Superior temporal gyrus (tissue), 1 donor: ENCODE measurements around the gene WWTR1.

ENCODE experiments used
- DNase-seq: peaks from one replicate; pipeline ENCODE4 v3.0.0-alpha.2; 2016; ENCODE audit errors: extremely low spot score

WWTR1 gene

DNA sequence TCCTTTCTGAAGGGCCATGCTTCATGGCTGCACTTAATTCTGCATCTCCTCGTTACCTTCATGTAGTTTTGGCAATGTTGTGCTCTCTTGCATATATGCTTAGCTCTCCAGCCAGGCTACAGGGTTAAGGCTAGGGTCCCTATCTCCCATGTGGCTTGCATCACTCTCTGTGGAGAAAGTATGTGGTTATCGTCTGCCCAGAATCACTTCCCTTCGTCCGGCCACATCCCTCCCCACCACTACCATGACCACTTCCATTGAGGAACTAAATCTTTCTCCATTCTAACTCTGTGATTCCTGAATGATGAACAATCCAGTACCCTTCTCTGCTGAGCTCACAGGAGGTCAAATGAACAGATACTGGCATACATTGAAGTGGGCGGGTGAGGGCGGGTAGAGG, 34.0 kb downstream of the WWTR1 start:
- no peak for DNase-seq

GRCh38 chr3:149621218-149622005, 36.4 kb downstream of the WWTR1 start:
- DNase-seq = no peak

GRCh38 chr3:149620291-149621020, 37.4 kb downstream of the WWTR1 start:
- no peak for DNase-seq

- DNase-seq = no peak
These were observed 38.7 kb downstream of the WWTR1 start for GRCh38 chr3:149619136-149619535.

- no peak for DNase-seq
These were observed 39.4 kb downstream of the WWTR1 start for GRCh38 chr3:149618151-149619123.

DNA sequence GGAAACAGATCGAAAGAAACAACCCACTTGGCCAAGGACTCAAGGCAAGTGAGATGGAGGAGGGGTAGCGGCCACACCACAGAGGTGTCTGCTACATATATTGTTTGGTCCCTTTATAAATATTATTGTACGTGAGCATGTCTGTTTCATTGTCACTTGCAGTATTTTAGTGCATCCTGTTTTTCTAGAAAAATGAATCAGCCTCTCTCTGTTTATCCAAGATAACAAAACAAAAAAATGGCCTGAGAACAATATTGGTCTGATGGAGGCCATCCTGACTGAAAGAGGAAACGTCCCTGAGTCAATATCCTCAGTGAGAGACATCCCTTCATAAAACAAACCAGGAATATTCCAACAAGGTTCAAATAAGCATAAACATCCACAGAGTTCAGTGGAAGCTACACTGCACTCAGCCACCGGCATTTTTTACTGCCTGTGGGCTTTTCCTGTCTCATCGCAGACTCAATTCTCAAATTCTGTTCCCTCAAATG, 42.0 kb downstream of the WWTR1 start:
- no peak for DNase-seq

DNA sequence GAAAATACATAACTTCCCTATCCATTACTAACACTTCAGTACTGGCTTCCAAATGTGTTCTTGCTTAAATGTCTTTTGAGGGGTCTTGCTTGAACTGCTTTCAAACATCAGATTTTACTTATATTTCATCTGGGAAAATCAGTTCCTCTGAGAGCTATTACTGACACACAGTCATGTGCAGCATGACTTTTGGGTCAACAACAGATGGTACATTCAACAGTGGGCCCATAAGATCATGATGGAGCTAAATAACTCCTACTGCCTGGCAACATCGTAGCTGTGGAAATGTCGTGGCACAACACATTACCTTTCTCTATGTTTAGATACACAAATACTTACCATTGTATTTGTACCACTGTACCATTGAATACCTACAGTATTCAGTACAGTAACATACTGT, 43.8 kb downstream of the WWTR1 start:
- no peak for DNase-seq

DNA sequence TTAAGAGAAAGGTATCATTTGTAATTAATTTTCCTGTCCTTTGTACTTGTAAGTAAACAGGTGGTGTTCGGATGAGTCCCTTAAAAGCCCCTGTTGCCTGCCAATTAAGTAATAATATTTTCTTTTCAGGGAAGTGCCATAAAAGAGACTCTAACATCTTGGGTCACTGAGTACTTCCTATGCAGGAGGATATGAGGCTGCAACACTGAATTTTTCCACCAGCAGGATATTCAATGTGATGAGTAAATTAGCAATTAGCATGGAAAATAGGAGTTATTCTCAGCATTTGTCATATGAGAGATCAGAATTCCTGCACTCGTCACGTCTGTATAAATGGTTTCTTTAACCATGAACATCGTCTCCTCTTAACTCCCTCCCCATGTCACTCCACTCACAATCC, 45.4 kb downstream of the WWTR1 start:
- no peak for DNase-seq

- DNase-seq = no peak
These were observed 46.7 kb downstream of the WWTR1 start for GRCh38 chr3:149611149-149611548.

- DNase-seq = peak; percentile 54
These were observed 47.3 kb downstream of the WWTR1 start for GRCh38 chr3:149610351-149611105.

DNA sequence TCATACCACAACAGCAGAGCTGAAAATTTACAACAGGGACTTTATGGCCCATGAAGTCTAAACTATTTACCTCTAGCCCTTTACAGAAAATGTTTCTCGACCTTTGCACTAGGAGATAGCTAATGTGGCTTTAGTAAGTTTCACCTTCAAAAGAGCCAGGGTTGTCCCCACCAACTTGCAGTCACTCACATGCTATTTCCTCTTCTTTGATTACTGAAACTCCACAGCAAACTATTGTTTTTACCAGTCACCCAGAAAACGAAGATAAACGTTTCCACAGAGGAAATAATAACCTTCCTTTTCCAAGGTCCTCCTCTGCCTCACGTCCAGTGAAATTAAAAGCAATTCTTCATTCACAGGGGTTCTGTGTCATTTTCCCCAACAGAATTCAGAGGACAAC, 48.2 kb downstream of the WWTR1 start:
- DNase-seq = no peak

DNA sequence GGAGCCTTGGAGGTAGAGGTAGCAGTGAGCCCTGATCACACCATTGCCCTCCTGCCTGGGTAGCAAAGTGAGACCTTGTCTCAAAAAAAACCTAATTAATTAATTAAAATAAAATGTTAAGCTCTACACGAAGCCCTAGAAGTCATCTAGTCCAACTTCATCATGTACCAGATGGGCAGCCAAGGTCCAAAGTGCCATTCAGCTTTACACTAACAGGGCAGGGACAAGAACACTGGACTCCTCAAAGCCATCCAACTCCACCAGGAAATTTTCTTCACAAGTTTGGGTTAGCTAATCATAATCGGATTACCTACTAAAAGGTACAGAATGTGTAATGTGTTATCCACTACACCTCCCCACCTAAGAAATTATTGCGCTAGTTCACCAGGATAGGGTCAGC, 48.8 kb downstream of the WWTR1 start:
- no peak for DNase-seq

GRCh38 chr3:149605902-149606301, 51.9 kb downstream of the WWTR1 start:
- DNase-seq = no peak

DNA sequence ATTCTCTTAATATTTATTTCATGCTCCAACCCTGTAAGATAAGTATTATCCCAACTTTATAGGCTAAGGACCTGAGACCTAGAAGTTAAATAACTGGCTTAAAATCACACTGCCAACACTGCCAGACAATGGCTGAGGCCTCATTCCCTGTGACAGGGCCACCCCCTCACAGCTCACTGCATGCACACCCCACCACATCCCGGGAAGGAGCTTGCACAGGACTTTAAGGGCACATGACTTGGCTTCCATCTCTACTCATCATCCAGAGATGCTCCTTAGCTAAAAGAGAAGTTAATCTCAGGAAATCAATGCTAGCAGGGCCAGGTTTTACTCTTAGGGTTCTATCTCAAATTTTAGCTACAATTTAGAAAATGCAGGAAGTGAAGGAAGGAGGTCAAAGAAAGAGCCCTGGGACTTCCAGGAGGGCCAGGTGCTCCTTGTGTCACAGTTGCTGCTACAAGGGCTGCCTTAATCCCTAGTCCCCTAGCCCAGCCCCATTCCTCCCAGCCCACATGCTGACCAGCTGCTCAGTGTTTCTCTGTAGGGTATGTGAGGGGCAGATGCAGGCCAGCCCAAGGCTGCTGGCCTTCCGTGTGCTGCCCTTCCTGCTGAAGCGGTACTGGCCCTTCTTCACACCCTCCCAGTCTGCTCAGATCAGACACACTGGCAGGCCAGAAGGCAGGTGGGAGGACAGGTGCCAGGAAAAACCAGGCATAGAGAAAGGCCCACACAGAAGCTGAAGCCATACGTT, 53.5 kb downstream of the WWTR1 start:
- DNase-seq = no peak

- no peak for DNase-seq
These were observed 54.4 kb downstream of the WWTR1 start for GRCh38 chr3:149603126-149604074.

DNA sequence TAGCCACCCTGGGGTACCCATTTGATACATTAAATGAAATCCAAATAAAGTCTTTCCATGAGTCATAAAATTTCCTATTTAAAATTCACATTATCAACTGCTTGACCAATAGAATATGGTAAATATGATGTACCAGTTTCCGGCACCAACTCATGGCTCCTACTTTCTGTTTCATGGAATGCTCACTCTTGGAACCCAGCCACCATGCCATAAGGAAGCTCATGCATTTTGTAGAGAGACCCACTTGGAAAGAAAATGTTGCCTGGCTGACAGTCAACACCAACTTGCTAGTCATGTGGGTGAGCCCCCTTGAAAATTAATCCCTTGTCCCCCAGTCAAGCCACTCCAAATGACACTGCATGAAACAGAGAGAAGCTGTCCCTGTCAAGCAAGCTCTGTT, 57.2 kb downstream of the WWTR1 start:
- no peak for DNase-seq

DNA sequence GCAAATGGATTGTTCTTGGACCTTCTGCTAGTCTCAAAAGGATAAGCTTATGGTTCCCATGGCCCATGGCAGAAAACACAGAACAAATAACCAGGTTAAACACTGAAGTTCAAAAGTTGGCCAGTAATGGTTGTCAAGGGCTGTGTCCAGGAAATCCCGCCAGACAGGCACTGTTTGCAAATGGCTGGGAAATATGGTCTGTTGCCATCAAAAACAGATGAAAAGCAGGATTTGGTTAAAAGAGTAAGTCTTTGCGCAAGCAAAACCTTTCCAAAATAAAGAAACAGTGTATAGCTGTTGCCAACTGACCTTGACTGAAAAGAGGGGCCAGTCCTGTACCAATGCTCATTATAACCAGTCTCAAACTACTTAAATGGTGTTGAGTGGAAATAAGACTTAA, 58.6 kb downstream of the WWTR1 start:
- DNase-seq = no peak

DNA sequence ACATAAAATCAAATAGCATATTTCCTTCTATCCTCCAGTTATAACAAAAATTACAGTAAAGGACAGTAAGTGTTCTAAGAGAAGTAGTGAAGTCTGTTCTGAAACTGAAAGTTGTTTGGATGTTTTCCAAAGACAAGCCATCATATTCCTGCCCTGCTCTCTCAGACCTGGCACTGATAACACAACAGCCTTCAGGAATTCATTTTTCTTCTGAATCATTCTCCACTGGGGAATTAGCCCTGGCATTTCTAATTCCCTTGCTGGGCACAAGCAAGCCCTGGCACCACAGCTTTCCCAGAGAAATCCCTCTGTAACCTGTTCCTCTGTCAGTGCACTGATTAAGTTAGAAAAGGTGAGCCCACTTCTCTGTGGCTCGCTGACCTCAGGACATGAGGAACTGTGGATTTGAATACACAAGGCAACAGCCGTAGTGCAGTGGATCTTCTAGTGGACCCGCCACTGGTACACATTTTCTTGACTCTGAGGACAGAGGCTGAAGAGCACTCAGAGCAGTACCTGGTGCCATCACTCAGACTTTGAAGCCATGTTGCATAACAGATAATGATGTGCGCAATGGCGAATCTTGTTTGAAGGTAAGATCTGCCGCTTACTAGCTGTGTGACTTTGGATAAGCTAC, 61.6 kb downstream of the WWTR1 start:
- no peak for DNase-seq
